Measurements from ENCODE around the gene PTAFR. TPM values are rescaled to one million over a fixed set of nuclear protein-coding genes. Genes with fewer than 3 reads are reported as not detected.
A peak's percentile ranks its signal among the peaks of the same experiment; 100 is the strongest.

Gene PTAFR
- total RNA-seq, 6 donors from 2014 or later = 10.5 to 42.3 (median 22.0) TPM

DNA sequence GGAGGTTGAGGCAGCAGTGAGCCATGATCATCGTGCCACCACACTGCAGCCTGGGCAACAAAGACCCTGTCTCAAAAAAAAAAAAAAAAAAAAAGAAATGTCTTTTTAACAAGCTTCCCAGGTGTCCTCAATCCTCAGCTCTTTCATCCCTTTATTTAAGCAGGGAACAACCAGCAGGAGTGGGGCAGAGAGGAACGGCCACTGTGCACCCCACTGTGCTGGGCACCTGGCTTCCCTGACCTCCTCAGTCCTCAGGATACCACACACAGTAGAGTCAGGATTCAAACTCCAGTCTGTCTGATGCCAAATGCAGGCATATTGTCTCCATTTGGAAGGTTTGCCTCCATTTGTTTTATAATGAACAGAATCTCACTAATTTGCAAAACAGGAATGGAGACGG is 19.8 kb upstream of the PTAFR start:
- TF ChIP-seq EP300 (IDR thresholded peaks at IDR 0.05) (no peak), POLR2AphosphoS5 (IDR thresholded peaks at IDR 0.05) (no peak), POLR2A (IDR thresholded peaks at IDR 0.05) (no peak)
- TF ChIP-seq, protein P1, sequence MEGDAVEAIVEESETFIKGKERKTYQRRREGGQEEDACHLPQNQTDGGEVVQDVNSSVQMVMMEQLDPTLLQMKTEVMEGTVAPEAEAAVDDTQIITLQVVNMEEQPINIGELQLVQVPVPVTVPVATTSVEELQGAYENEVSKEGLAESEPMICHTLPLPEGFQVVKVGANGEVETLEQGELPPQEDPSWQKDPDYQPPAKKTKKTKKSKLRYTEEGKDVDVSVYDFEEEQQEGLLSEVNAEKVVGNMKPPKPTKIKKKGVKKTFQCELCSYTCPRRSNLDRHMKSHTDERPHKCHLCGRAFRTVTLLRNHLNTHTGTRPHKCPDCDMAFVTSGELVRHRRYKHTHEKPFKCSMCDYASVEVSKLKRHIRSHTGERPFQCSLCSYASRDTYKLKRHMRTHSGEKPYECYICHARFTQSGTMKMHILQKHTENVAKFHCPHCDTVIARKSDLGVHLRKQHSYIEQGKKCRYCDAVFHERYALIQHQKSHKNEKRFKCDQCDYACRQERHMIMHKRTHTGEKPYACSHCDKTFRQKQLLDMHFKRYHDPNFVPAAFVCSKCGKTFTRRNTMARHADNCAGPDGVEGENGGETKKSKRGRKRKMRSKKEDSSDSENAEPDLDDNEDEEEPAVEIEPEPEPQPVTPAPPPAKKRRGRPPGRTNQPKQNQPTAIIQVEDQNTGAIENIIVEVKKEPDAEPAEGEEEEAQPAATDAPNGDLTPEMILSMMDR (IDR thresholded peaks at IDR 0.05) = no peak

DNA sequence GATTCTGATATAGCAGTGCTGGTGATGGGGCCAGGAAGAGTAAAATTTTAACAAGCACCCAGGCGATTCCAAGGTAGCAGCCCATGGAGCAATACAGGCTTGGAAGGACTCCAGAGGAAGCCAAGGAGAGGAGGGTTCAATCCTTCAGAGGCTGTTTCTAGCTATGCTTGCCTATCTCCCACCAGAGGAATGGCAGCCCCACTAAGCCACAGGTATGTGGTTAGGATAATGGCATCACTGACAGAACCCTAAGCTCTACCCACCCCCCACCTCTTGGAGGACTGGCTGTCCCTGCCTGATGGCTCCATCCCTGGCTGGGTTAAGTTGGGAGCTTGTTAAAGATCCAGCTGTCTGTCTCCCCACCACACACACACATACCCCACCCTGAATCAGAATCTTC is 19.3 kb upstream of the PTAFR start:
- TF ChIP-seq POLR2A (IDR thresholded peaks at IDR 0.05) (no peak), EP300 (IDR thresholded peaks at IDR 0.05) (no peak), POLR2AphosphoS5 (IDR thresholded peaks at IDR 0.05) (no peak)
- TF ChIP-seq, protein P1 (IDR thresholded peaks at IDR 0.05) = no peak
- ATAC-seq (ENCODE audit: low FRiP score in 2 of 2) (no peak), DNase-seq (no peak)
- Histone ChIP-seq H3K36me3 (peaks cover 4 to 35% (median 28%) of the 10 kb centered on the region in 4 donors), H3K9me3 (no peaks in the 10 kb centered on the region), H3K27ac (no peak overlapping the region), H3K4me3 (no peak overlapping the region), H3K27me3 (no peaks in the 10 kb centered on the region), H3K4me1 (peaks cover 0 to 8% (median 3%) of the 10 kb centered on the region in 4 donors)
- WGBS, 2 donors = 86 to 95% methylated on average over 1 of the region's 1 CpG

More for the DNA sequence above, 19.8 kb upstream of the PTAFR start:
- Histone ChIP-seq H3K36me3 (peaks cover 4 to 41% (median 33%) of the 10 kb centered on the region in 4 donors), H3K4me3 (no peak overlapping the region), H3K27ac (no peak overlapping the region), H3K27me3 (no peaks in the 10 kb centered on the region), H3K4me1 (peaks cover 0 to 7% (median 2%) of the 10 kb centered on the region in 4 donors), H3K9me3 (no peaks in the 10 kb centered on the region)
- WGBS, 2 donors = 86 to 89% methylated on average over 3 of the region's 3 CpGs
- ATAC-seq (ENCODE audit: low FRiP score in 2 of 2) (no peak), DNase-seq (no peak)

DNA sequence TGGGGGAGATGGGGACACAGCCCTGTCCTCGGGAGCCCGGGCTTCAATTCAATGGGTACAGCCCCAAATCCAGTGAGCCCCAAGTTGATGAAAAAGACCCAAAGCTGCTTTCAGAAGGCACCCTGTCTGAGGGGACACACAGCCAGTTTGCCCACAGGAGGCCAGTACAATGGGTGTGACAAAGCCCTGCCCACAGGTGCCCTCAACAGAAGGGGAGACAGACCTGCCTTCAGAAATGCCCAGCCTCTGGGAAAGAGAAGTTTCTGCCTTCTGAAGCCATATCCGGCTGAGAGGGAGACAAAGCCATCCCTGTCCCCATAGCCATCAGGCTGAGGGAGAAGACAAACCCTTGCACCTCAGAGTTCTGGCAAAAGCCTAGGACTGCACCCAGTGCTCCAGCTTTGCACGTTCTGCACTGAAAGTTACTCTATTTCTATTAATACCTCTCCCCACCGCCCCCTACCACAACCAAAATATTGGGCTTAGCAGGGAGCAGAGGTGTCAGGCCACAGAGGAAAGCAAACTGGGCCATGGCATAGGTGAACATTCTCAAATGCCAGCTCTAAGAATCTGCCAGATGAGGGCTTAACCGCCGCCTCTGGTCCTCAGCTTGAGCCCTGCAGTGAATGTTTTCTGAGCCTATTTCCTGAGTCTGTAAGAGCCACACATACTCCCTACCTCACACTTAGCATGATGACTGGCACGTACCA is 18.0 kb upstream of the PTAFR start:
- Histone ChIP-seq H3K9me3 (no peaks in the 10 kb centered on the region), H3K4me3 (no peak overlapping the region), H3K4me1 (peaks cover 0 to 15% (median 3%) of the 10 kb centered on the region in 4 donors), H3K36me3 (peaks cover 0 to 22% (median 15%) of the 10 kb centered on the region in 4 donors), H3K27ac (peak overlapping the region in 1 of 4 donors; percentile 44), H3K27me3 (no peaks in the 10 kb centered on the region)
- ATAC-seq (ENCODE audit: low FRiP score in 2 of 2) (peak in 1 of 2 donors; percentile 5), DNase-seq (no peak)
- TF ChIP-seq POLR2AphosphoS5 (IDR thresholded peaks at IDR 0.05) (no peak), EP300 (IDR thresholded peaks at IDR 0.05) (no peak), POLR2A (IDR thresholded peaks at IDR 0.05) (no peak)
- TF ChIP-seq, protein P1 (IDR thresholded peaks at IDR 0.05) = no peak
- WGBS, 2 donors = 84% methylated on average over 6 to 8 of the region's 8 CpGs

- Histone ChIP-seq H3K4me1 (peaks cover 0 to 15% (median 3%) of the 10 kb centered on the region in 4 donors), H3K4me3 (no peak overlapping the region), H3K27ac (peak overlapping the region in 1 of 4 donors; percentile 44), H3K9me3 (no peaks in the 10 kb centered on the region), H3K27me3 (no peaks in the 10 kb centered on the region), H3K36me3 (peaks cover 0 to 15% (median 8%) of the 10 kb centered on the region in 4 donors)
- WGBS, 2 donors = 57 to 60% methylated on average over 5 to 8 of the region's 8 CpGs
- ATAC-seq (ENCODE audit: low FRiP score in 2 of 2) (peak in 1 of 2 donors; percentile 31), DNase-seq (peak in 1 of 2 donors; percentile 50)
- no peak for TF ChIP-seq EP300 (IDR thresholded peaks at IDR 0.05)
- no peak for TF ChIP-seq POLR2AphosphoS5 (IDR thresholded peaks at IDR 0.05)
- TF ChIP-seq, protein P1 (IDR thresholded peaks at IDR 0.05) = no peak
- no peak for TF ChIP-seq POLR2A (IDR thresholded peaks at IDR 0.05)
Measured at GRCh38 chr1:28193701-28194161, 17.2 kb upstream of the PTAFR start.

All from upper lobe of left lung (tissue), 6 donors.